ENCODE measurements around the gene ADAMTS17.

The ADAMTS17 gene

DNA sequence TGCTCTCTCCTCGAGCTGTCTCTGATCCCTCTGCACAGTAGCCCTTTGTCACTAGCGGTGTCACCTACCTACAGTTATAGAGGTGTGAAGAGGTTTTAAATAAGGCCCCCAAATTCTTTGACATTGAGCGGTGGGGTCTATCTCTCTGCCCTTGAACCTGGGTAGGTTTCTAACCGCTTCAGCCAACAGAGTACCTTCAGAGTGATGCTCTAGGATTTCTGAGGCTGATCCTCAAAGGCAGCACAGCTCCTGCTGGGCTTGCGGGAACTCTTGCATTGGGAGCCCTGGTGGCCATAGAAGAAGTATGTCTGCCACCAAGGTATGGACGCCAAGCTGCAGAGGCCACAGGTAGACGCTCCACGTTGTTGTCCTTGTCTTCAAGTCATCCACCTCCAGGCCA, 35.7 kb downstream of the ADAMTS17 start:
- TF ChIP-seq, protein P1, sequence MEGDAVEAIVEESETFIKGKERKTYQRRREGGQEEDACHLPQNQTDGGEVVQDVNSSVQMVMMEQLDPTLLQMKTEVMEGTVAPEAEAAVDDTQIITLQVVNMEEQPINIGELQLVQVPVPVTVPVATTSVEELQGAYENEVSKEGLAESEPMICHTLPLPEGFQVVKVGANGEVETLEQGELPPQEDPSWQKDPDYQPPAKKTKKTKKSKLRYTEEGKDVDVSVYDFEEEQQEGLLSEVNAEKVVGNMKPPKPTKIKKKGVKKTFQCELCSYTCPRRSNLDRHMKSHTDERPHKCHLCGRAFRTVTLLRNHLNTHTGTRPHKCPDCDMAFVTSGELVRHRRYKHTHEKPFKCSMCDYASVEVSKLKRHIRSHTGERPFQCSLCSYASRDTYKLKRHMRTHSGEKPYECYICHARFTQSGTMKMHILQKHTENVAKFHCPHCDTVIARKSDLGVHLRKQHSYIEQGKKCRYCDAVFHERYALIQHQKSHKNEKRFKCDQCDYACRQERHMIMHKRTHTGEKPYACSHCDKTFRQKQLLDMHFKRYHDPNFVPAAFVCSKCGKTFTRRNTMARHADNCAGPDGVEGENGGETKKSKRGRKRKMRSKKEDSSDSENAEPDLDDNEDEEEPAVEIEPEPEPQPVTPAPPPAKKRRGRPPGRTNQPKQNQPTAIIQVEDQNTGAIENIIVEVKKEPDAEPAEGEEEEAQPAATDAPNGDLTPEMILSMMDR (IDR thresholded peaks at IDR 0.05; ENCODE audit: control insufficient read depth, extremely low read depth, insufficient read depth), result no peak
- H3K4me3 ChIP-seq (ENCODE audit: low read depth, low read length), result no peak overlapping the region

GRCh38 chr15:100301910-100302431, 39.8 kb downstream of the ADAMTS17 start:
- no peak overlapping the region for H3K4me3 ChIP-seq (ENCODE audit: low read depth, low read length)
- TF ChIP-seq, protein P1 (IDR thresholded peaks at IDR 0.05; ENCODE audit: control insufficient read depth, extremely low read depth, insufficient read depth), result no peak
- no peak for DNase-seq (ENCODE audit: low read depth)

More for the DNA sequence above, 35.7 kb downstream of the ADAMTS17 start:
- DNase-seq (ENCODE audit: low read depth), result no peak

DNA sequence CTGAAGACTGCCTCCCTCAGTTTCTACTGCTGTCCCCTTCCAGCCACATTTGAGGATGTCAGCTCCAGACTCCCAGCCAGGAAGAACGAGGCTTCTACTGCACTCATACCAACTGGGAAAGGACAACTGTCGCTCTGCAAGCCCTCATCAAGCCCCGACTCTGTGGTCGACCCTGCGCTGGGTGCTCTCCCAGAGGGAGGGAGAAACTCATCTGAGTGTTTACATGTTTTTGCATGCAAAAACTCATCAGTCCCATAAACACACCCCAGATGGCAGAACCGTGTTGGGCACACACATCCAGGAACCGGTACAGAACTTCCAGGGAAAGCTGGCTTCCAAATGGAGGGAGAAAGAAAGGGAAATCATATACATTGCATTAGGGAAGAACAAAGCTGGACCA, 43.5 kb downstream of the ADAMTS17 start:
- no peak overlapping the region for H3K4me3 ChIP-seq (ENCODE audit: low read depth, low read length)
- TF ChIP-seq, protein P1 (IDR thresholded peaks at IDR 0.05; ENCODE audit: control insufficient read depth, extremely low read depth, insufficient read depth), result no peak

DNA sequence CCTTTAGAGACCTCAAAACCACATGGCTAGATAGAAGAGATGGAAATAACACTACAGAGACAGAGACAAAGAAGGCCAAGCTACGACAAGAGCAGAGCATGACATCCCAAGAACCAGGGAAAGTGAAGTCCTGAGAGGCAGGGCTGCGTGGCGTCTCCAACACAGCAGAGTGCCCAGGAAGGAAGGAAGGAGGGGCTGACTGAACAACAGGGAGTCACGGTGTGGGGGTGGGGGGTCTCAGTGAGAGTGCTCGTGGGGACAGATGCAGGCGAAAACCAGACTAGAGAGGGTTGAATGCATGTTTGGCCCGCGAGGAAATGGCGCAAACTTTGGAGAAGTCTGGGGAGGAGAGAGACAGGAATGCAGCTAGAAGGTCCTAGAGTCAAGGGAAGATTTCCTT, 44.0 kb downstream of the ADAMTS17 start:
- no peak for DNase-seq (ENCODE audit: low read depth)
- TF ChIP-seq, protein P1 (IDR thresholded peaks at IDR 0.05; ENCODE audit: control insufficient read depth, extremely low read depth, insufficient read depth), result no peak

More for the DNA sequence above, 43.5 kb downstream of the ADAMTS17 start:
- DNase-seq (ENCODE audit: low read depth), result no peak

GRCh38 chr15:100295939-100296565, 45.7 kb downstream of the ADAMTS17 start:
- TF ChIP-seq, protein P1 (IDR thresholded peaks at IDR 0.05; ENCODE audit: control insufficient read depth, extremely low read depth, insufficient read depth), result no peak
- no peak for DNase-seq (ENCODE audit: low read depth)
- no peak overlapping the region for H3K4me3 ChIP-seq (ENCODE audit: low read depth, low read length)

More for the DNA sequence above, 44.0 kb downstream of the ADAMTS17 start:
- H3K4me3 ChIP-seq (ENCODE audit: low read depth, low read length), result no peak overlapping the region

DNA sequence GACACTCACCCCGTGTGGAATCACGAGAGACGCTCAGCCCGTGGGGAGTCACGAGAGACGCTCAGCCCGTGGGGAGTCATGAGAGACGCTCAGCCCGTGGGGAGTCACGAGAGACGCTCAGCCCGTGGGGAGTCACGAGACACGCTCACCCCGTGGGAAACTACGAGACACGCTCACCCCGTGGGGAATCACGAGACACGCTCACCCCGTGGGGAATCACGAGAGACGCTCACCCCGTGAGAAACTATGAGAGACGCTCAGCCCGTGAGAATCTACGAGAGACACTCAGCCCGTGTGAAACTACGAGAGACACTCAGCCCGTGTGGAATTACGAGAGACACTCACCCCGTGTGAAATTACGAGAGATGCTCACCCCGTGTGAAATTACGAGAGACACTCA, 49.8 kb downstream of the ADAMTS17 start:
- H3K4me3 ChIP-seq (ENCODE audit: low read depth, low read length), result no peak overlapping the region
- TF ChIP-seq, protein P1 (IDR thresholded peaks at IDR 0.05; ENCODE audit: control insufficient read depth, extremely low read depth, insufficient read depth), result no peak
- DNase-seq (ENCODE audit: low read depth), result no peak

DNA sequence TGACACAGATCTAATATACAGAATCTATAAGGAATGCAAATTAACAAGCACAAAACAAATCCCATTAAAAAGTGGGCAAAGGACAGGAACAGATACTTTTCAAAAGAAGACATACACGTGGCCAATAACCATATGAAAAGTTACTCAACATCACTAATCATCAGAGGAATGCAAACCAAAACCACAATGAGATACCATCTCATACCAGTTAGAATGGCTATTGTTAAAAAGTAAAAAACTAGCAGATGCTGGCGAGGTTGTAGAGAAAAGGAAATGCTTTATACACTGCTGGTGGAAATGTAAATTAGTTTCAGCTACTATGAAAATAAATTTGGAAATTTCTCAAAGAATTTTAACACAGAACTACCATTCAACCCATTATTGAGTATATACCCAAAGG, 50.7 kb downstream of the ADAMTS17 start:
- DNase-seq (ENCODE audit: low read depth), result no peak
- TF ChIP-seq, protein P1 (IDR thresholded peaks at IDR 0.05; ENCODE audit: control insufficient read depth, extremely low read depth, insufficient read depth), result no peak
- H3K4me3 ChIP-seq (ENCODE audit: low read depth, low read length), result no peak overlapping the region
